Liver (tissue), 3 donors: ENCODE data around the gene SNX20.

ENCODE experiments used
- GABPA ChIP-seq, 2 donors: IDR thresholded peaks in 1 of 2; conservative IDR thresholded peaks in 1 of 2; 2 replicates each; pipeline ENCODE4 v1.6.1; 2016; ENCODE audit warnings: antibody characterized with exemption in 2 of 2, mild to moderate bottlenecking in 1 of 2, moderate library complexity in 1 of 2
- JUND ChIP-seq, 2 donors: IDR thresholded peaks; 2 replicates each; pipeline ENCODE4 v1.6.1; 2016; ENCODE audit warnings: antibody characterized with exemption in 2 of 2
- RAD21 ChIP-seq, 2 donors: IDR thresholded peaks; 2 replicates each; pipeline ENCODE4 v1.6.1; 2016; ENCODE audit warnings: antibody characterized with exemption in 2 of 2, mild to moderate bottlenecking in 2 of 2
- TAF1 ChIP-seq: conservative IDR thresholded peaks from 2 replicates; pipeline ENCODE4 v1.6.1; 2016; ENCODE audit warnings: antibody characterized with exemption, mild to moderate bottlenecking
- TF ChIP-seq, protein P1 (sequence below): fragments of 150-350 bp; IDR thresholded peaks from 2 replicates; pipeline ENCODE4 v1.5.1; 2017; ENCODE audit warnings: improper control_type of control experiment, low read depth, low read length; ENCODE audit not compliant: missing input control
- TF ChIP-seq, protein P2 (sequence below): IDR thresholded peaks from 2 replicates; pipeline ENCODE4 v1.6.1; 2016; ENCODE audit warnings: antibody characterized with exemption
- donor health status: healthy.
- donor health status: healthy.

DNA sequence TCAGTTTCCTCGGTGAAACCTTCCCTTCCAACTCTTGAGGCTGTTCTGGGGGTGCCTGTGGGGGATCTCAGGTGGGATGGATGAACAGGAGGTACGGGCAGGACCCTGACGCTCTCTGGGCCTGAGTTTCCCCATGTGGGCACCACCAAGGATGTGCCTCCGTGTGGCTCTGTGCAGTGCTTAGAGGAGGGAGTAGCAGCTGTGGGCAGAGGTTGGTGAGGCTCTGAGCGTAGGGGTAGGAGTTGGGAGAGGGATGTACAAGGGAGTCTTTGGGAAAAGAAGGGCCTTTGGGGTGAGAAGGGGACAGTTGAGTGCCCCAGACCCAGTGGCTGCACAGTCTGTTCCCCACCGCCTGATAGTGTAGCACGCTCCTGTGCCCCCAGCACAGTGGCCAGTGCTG lies 59.1 kb downstream of the SNX20 start:
- TF ChIP-seq TAF1: no peak
- TF ChIP-seq, protein P1, sequence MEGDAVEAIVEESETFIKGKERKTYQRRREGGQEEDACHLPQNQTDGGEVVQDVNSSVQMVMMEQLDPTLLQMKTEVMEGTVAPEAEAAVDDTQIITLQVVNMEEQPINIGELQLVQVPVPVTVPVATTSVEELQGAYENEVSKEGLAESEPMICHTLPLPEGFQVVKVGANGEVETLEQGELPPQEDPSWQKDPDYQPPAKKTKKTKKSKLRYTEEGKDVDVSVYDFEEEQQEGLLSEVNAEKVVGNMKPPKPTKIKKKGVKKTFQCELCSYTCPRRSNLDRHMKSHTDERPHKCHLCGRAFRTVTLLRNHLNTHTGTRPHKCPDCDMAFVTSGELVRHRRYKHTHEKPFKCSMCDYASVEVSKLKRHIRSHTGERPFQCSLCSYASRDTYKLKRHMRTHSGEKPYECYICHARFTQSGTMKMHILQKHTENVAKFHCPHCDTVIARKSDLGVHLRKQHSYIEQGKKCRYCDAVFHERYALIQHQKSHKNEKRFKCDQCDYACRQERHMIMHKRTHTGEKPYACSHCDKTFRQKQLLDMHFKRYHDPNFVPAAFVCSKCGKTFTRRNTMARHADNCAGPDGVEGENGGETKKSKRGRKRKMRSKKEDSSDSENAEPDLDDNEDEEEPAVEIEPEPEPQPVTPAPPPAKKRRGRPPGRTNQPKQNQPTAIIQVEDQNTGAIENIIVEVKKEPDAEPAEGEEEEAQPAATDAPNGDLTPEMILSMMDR: no peak
- TF ChIP-seq, protein P2, sequence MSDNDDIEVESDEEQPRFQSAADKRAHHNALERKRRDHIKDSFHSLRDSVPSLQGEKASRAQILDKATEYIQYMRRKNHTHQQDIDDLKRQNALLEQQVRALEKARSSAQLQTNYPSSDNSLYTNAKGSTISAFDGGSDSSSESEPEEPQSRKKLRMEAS: no peak
- no peak for TF ChIP-seq RAD21 (IDR thresholded peaks at IDR 0.05)
- no peak for TF ChIP-seq GABPA (IDR thresholded peaks at IDR 0.05 in 1 of 2, conservative IDR thresholded peaks at IDR 0.05 in 1 of 2)
- no peak for TF ChIP-seq JUND (IDR thresholded peaks at IDR 0.05)
